Tongue (tissue), 2 donors: ENCODE data around the gene TLE2. TPM values are rescaled to one million over a fixed set of nuclear protein-coding genes. Genes with fewer than 3 reads are reported as not detected.
"Not testable (repeated sequence)": the region's sequence is repeated elsewhere in the genome, so short reads cannot be mapped to it uniquely, and the experiment has no call there.

Experiments
- DNase-seq: peaks from one replicate; pipeline ENCODE4 v3.0.0-alpha.2; 2015
- total RNA-seq: library from RNA; depleted of rRNA; stranded (reverse); fragments of >200 nt; gene quantifications from one replicate; pipeline ENCODE4 v1.2.3, GENCODE V29; 2014

TLE2 gene
- total RNA-seq, 1 donor from 2014 or later = 52.7 TPM

GRCh38 chr19:3055741-3056416 is 26.8 kb upstream of the TLE2 start:
- DNase-seq = peak; percentile 77

GRCh38 chr19:3054972-3055740 is 26.1 kb upstream of the TLE2 start:
- no peak for DNase-seq

- DNase-seq = no peak
These were observed 25.3 kb upstream of the TLE2 start for GRCh38 chr19:3054265-3054971.

GRCh38 chr19:3053780-3054179 is 24.7 kb upstream of the TLE2 start:
- DNase-seq = no peak

GRCh38 chr19:3053218-3053621 is 24.1 kb upstream of the TLE2 start:
- DNase-seq = no peak

- not testable (repeated sequence) for DNase-seq
These were observed 20.9 kb upstream of the TLE2 start for GRCh38 chr19:3050016-3050415.

GRCh38 chr19:3049089-3049488 is 20.0 kb upstream of the TLE2 start:
- no peak for DNase-seq

- DNase-seq = no peak
These were observed 19.1 kb upstream of the TLE2 start for GRCh38 chr19:3048190-3048533.

GRCh38 chr19:3047496-3048189 is 18.6 kb upstream of the TLE2 start:
- peak; percentile 83 for DNase-seq

- DNase-seq = peak; percentile 78
These were observed 17.8 kb upstream of the TLE2 start for GRCh38 chr19:3046698-3047495.

- no peak for DNase-seq
These were observed 17.0 kb upstream of the TLE2 start for GRCh38 chr19:3045885-3046697.

- DNase-seq = no peak
These were observed 16.1 kb upstream of the TLE2 start for GRCh38 chr19:3045191-3045590.

- DNase-seq = peak; percentile 63
These were observed 13.7 kb upstream of the TLE2 start for GRCh38 chr19:3042621-3043267.

- peak; percentile 74 for DNase-seq
These were observed 12.9 kb upstream of the TLE2 start for GRCh38 chr19:3041761-3042620.

GRCh38 chr19:3041327-3041726 is 12.2 kb upstream of the TLE2 start:
- DNase-seq = no peak

- no peak for DNase-seq
These were observed 10.6 kb upstream of the TLE2 start for GRCh38 chr19:3039641-3040077.

GRCh38 chr19:3039125-3039524 is 10.0 kb upstream of the TLE2 start:
- no peak for DNase-seq

- no peak for DNase-seq
These were observed 9.1 kb upstream of the TLE2 start for GRCh38 chr19:3038214-3038613.

GRCh38 chr19:3036977-3037544 is 8.0 kb upstream of the TLE2 start:
- not testable (repeated sequence) for DNase-seq
